Right atrium auricular region (tissue), 2 donors: ENCODE data around the gene ETFA. TPM values are rescaled to one million over a fixed set of nuclear protein-coding genes. Genes with fewer than 3 reads are reported as not detected.

ENCODE experiments used
- DNase-seq: peaks from one replicate; pipeline ENCODE4 v3.0.0-alpha.2; 2019; ENCODE audit warnings: low spot score
- H3K27ac ChIP-seq, 2 donors: fragments of 200-600 bp; sonication (generic); 1 replicate in 1 of 2; 2 replicates in 1 of 2; pipeline ENCODE4 v1.5.1; 2016 to 2019
- H3K27me3 ChIP-seq, 2 donors: fragments of 200-600 bp; sonication (generic); one replicate each; pipeline versions ENCODE4 v1.5.1 to v1.6.0; 2017 to 2019
- H3K36me3 ChIP-seq: fragments of 200-600 bp; sonication (generic); one replicate; pipeline ENCODE4 v1.5.1; 2016
- H3K4me1 ChIP-seq, 2 donors: fragments of 200-600 bp; sonication (generic); one replicate each; pipeline versions ENCODE4 v1.5.1 to v1.6.0; 2017 to 2019
- H3K4me3 ChIP-seq, 2 donors: fragments of 200-600 bp; sonication (generic); 1 replicate in 1 of 2; 2 replicates in 1 of 2; pipeline ENCODE4 v1.5.1; 2017 to 2019; ENCODE audit warnings: mild to moderate bottlenecking in 1 of 2, moderate library complexity in 1 of 2
- H3K9me3 ChIP-seq, 2 donors: fragments of 200-600 bp; sonication (generic); one replicate each; pipeline ENCODE4 v1.5.1; 2019
- CTCF ChIP-seq, 2 donors: fragments of 200-600 bp; sonication (generic); IDR thresholded peaks; one replicate each; pipeline ENCODE4 v1.5.1; 2019; ENCODE audit warnings: antibody characterized with exemption in 2 of 2
- total RNA-seq, 2 donors: library from RNA; depleted of rRNA; stranded (reverse); fragments of >200 nt; gene quantifications; one replicate each; pipeline ENCODE4 v1.1.0, GENCODE V29; 2016

Gene ETFA
- total RNA-seq, 2 donors from 2014 or later = 109 to 186 TPM

- no peaks in the 10 kb centered on the region for H3K9me3 ChIP-seq
- no peaks in the 10 kb centered on the region for H3K36me3 ChIP-seq
- H3K27ac ChIP-seq = no peak overlapping the region
- TF ChIP-seq CTCF (IDR thresholded peaks at IDR 0.05) = peak; percentile 41 to 70
- H3K27me3 ChIP-seq = peaks cover 8 to 13% of the 10 kb centered on the region in 2 donors
- H3K4me3 ChIP-seq = no peak overlapping the region
- peak; percentile 73 for DNase-seq
- peaks cover 0 to 2% of the 10 kb centered on the region in 2 donors for H3K4me1 ChIP-seq
These were observed 18.9 kb upstream of the ETFA start for GRCh38 chr15:76330080-76330680.

DNA sequence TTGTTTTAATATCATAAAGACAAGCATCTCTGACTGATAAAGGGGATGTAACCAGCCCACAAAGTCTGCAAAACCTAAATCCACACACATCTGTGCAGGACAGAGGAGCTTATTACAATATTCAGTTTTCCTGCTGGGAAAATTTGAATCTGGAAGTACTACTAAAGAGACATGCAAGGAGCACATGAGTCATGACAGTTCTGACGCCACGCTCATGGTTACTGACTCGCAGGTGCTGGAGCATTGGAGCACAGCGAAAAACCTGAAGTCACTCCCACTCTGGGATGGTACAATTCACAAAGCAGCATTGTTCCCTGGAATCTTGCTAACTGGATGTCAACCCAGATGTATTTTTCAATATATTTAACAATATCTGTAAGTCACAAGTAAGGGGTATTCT is 17.7 kb upstream of the ETFA start:
- no peak for TF ChIP-seq CTCF (IDR thresholded peaks at IDR 0.05)
- Histone ChIP-seq H3K36me3 (no peaks in the 10 kb centered on the region), H3K9me3 (no peaks in the 10 kb centered on the region), H3K27me3 (peaks cover 0 to 2% of the 10 kb centered on the region in 2 donors), H3K4me3 (no peak overlapping the region), H3K27ac (no peak overlapping the region), H3K4me1 (no peaks in the 10 kb centered on the region)
- no peak for DNase-seq

GRCh38 chr15:76328106-76328696 is 16.9 kb upstream of the ETFA start:
- DNase-seq = no peak
- Histone ChIP-seq H3K4me1 (no peaks in the 10 kb centered on the region), H3K4me3 (no peak overlapping the region), H3K27me3 (no peaks in the 10 kb centered on the region), H3K36me3 (no peaks in the 10 kb centered on the region), H3K27ac (no peak overlapping the region), H3K9me3 (no peaks in the 10 kb centered on the region)
- TF ChIP-seq CTCF (IDR thresholded peaks at IDR 0.05) = no peak

DNA sequence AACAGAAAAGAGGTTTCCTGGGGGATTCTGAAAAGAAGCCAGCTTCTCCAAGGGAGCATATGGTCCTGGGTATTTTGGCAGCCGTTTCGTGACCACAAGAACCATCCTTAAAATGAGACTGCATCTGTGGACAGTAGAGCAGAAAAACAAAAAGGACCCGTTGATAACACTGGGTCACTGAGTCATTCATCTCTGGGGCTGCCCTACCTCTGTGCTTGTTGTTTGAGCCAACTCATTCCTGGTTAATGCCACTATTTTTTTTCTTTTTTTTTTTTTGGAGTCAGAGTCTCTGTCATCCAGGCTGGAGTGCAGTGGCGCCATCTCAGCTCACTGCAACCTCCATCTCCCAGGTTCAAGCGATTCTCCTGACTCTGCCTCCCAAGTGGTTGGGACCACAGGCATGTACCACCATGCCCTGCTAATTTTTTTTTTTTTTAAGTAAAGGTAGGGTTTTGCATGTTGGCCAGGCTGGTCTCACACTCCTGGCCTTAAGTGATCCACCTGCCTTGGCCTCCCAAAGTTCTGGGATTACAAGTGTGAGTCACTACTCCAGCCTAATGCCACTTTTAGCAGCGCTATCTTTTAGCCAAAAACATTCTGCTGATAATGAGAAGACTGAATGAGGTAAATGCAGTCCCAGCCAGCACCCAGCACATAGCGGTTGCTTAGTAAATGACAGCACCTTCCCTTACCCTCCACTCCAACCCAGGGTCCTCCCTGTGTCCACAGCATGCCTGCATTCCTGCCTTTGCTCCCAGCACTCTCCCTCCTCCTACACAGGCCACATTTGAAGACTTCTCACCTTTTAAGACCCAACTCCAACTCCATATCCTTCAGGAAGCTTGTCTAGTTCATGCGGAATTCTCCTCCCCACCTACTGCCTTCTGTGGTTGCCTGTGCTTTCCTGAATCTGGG is 16.2 kb upstream of the ETFA start:
- Histone ChIP-seq H3K4me3 (no peak overlapping the region), H3K27ac (no peak overlapping the region), H3K27me3 (peaks cover 0 to 1% of the 10 kb centered on the region in 2 donors), H3K4me1 (no peaks in the 10 kb centered on the region), H3K9me3 (no peaks in the 10 kb centered on the region), H3K36me3 (no peaks in the 10 kb centered on the region)
- TF ChIP-seq CTCF (IDR thresholded peaks at IDR 0.05) = no peak
- DNase-seq = peak; percentile 51

- no peak overlapping the region for H3K27ac ChIP-seq
- TF ChIP-seq CTCF (IDR thresholded peaks at IDR 0.05) = no peak
- no peak for DNase-seq
- peaks cover 0 to 3% of the 10 kb centered on the region in 2 donors for H3K27me3 ChIP-seq
- H3K36me3 ChIP-seq = no peaks in the 10 kb centered on the region
- H3K9me3 ChIP-seq = no peaks in the 10 kb centered on the region
- H3K4me3 ChIP-seq = no peak overlapping the region
- no peaks in the 10 kb centered on the region for H3K4me1 ChIP-seq
These were observed 14.4 kb upstream of the ETFA start for GRCh38 chr15:76325704-76326103.
